ENCODE measurements around the gene FLAD1. TPM values are rescaled to one million over a fixed set of nuclear protein-coding genes. Genes with fewer than 3 reads are reported as not detected.

The FLAD1 gene
- total and polyA plus RNA-seq, 8 donors, result 26.4 to 39.9 (median 30.2) TPM

GRCh38 chr1:155011437-155012025 is 28.4 kb downstream of the FLAD1 start:
- H3K27ac ChIP-seq, result peak overlapping the region; percentile 39 to 95
- intact Hi-C loops (cut with DNase I), result no loop called here
- H3K4me3 ChIP-seq, result peak overlapping the region in 1 of 2 donors; percentile 96
- no peak for ATAC-seq
- DNase-seq, result peak in 1 of 4 donors; percentile 63
- peaks cover 0 to 38% of the 10 kb centered on the region in 2 donors for H3K36me3 ChIP-seq
- no peaks in the 10 kb centered on the region for H3K27me3 ChIP-seq
- H3K9me3 ChIP-seq, result no peaks in the 10 kb centered on the region
- H3K4me1 ChIP-seq, result peaks cover 25 to 97% of the 10 kb centered on the region in 2 donors
- TF ChIP-seq CTCF (IDR thresholded peaks at IDR 0.05), result no peak

GRCh38 chr1:155012026-155012546 is 28.9 kb downstream of the FLAD1 start:
- peak overlapping the region; percentile 39 to 95 for H3K27ac ChIP-seq
- no peak overlapping the region for H3K4me3 ChIP-seq
- peak; percentile 75 for ATAC-seq
- DNase-seq, result peak in 2 of 4 donors; percentile 80 to 86
- H3K36me3 ChIP-seq, result peaks cover 0 to 44% of the 10 kb centered on the region in 2 donors
- H3K27me3 ChIP-seq, result no peaks in the 10 kb centered on the region
- no peaks in the 10 kb centered on the region for H3K9me3 ChIP-seq
- no peak for TF ChIP-seq CTCF (IDR thresholded peaks at IDR 0.05)
- intact Hi-C loops (cut with DNase I), result no loop called here
- peaks cover 29 to 97% of the 10 kb centered on the region in 2 donors for H3K4me1 ChIP-seq

GRCh38 chr1:155012776-155013602 is 29.8 kb downstream of the FLAD1 start:
- Histone ChIP-seq H3K9me3 (no peaks in the 10 kb centered on the region), H3K4me3 (no peak overlapping the region), H3K27me3 (no peaks in the 10 kb centered on the region), H3K36me3 (peaks cover 0 to 50% of the 10 kb centered on the region in 2 donors), H3K27ac (peak overlapping the region; percentile 39 to 95), H3K4me1 (peaks cover 30 to 97% of the 10 kb centered on the region in 2 donors)
- no peak for ATAC-seq
- intact Hi-C loops (cut with DNase I), result no loop called here
- TF ChIP-seq CTCF (IDR thresholded peaks at IDR 0.05), result no peak
- DNase-seq, result no peak

- Histone ChIP-seq H3K27me3 (no peaks in the 10 kb centered on the region), H3K36me3 (peaks cover 0 to 56% of the 10 kb centered on the region in 2 donors), H3K4me3 (no peak overlapping the region), H3K9me3 (no peaks in the 10 kb centered on the region), H3K4me1 (peaks cover 29 to 99% of the 10 kb centered on the region in 2 donors), H3K27ac (peak overlapping the region in 1 of 2 donors; percentile 95)
- TF ChIP-seq CTCF (IDR thresholded peaks at IDR 0.05), result no peak
- ATAC-seq (no peak), DNase-seq (no peak)
- intact Hi-C loops (cut with DNase I), result no loop called here
Measured at GRCh38 chr1:155013632-155014031, 30.5 kb downstream of the FLAD1 start.

Measured in left lung (tissue), 10 donors.